GM19372 (cell line): Measurements from ENCODE around the gene LLCFC1.

ENCODE experiments used
- ATAC-seq: cut with Tn5 transposase; IDR thresholded peaks from one replicate; pipeline ENCODE4 v1.9.1; 2021; ENCODE audit warnings: mild to moderate bottlenecking, low read depth, moderate library complexity; ENCODE audit not compliant: unreplicated experiment

The LLCFC1 gene

DNA sequence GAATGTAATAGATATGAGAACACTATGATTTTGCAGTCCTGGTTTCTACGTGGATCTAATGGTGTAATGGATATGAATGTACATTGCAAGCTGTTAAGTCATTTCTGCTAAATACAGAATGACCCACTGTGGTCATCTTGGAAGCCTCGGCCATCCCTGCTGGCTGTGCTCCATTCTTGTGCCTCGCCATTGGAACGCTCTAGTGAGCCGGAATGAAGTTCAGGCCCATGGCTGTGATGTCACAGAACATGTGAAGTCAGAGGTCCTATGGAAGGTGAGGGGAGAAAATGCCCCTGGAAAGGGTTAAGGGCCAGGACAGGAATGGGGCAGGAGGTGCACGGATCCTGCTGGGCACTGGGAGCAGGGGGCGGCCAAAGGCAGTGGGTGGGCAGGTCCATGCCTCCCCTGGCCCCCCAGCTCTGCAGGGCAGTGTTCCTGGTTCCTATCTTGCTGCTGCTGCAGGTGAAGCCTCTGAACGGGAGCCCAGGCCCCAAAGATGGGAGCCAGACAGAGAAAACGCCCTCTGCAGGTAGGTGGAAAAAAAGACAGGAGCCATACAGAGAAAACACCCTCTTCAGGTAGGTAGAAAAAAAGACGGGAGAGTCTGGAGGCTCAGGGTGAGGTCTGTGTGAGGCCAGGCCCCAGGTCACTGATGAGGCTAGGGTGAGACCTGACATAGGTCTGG, at the start of gene LLCFC1:
Gene LLCFC1, plus strand, starts transcription at position 259 of the 685 bp plus-strand sequence. Its CDS starts 138 bp downstream, at position 397.
- no peak for ATAC-seq

DNA sequence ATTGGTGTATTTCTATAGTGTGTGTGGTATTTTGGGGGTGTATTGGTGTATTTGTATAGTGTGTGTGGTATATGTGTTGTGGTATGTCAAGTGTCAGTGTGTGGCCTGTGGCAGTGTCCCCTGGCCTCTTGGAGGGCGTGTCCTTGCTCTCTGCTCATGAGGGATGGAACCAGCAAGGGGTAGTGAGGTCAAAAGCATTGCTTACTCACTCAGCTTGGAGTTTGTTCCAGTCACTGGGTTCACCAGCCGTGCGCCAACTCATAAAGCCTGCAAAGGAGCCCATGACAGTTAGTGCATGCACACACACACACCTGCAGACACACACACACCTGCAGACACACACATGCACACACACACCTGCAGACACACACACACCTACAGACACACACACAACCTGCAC, 49.5 kb upstream of the LLCFC1 start:
- no peak for ATAC-seq

DNA sequence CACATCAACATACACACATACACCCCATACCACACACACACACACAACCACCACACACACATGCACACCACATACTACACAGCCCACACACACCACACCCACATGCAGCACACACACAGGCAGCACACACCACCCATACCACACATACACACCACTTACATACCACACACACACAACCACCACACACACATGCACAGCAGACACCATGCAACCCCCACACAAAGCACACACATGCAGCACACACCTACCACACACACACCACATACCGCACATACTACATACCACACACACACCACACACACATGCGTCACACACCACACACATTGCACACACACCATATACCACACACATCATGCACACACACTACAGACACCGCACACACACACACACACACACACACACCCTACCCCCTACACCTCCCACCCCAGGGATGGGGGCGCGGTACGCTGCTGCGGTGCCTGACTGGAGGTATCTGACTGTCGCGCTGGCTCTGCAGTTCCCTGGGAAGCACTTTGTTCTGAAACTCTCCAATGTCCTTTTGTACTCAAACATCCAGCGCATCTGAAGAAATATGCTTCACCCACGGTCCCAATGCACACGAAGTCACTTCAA, 48.3 kb upstream of the LLCFC1 start:
- no peak for ATAC-seq

DNA sequence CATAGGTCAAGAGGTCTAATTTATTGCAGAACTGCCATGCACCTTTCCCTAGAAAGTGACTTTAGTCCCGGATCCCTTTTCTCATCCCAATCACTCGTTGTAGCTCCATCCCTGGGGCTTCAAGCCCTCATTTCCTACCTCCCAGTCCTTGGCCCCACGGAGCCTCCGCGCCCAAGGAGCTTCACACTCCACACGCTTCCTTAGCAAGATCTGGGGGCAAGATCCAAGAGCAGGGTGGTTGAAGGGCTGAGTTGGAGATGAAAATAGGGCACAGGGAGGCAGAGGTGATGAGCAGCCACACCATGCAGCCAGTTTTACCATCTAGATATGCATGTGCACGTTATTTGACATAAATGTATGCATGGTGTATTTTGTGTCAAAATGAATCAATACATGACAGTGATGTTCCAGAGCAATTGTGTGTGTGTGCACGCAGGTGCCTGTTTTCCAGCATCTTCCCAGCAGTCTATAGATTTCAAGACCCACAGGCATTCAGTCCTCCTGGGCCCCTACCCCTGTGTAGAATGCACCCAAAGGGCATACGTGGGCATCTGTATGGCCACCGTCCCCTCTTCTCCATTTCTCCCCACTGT, 47.7 kb upstream of the LLCFC1 start:
- no peak for ATAC-seq

DNA sequence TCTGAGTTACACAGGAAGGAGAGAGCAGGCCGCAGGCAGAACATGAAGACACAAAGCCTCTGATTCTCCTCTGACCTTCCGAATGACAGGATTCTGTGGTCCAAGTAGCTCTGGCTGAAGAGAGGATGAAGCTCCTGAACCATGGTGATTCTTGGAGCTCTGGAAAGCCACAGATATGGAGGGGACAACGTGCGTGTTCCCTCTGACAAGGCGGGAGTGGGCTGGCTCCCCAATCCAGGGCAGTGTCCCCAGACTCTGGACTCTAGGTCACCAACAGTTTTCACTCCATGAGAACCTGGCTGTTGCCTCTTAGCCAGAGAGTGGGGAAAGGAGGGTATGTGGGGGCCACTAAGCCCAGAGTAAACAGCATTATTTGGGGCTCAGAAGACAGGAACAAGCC, 46.3 kb upstream of the LLCFC1 start:
- ATAC-seq = no peak

DNA sequence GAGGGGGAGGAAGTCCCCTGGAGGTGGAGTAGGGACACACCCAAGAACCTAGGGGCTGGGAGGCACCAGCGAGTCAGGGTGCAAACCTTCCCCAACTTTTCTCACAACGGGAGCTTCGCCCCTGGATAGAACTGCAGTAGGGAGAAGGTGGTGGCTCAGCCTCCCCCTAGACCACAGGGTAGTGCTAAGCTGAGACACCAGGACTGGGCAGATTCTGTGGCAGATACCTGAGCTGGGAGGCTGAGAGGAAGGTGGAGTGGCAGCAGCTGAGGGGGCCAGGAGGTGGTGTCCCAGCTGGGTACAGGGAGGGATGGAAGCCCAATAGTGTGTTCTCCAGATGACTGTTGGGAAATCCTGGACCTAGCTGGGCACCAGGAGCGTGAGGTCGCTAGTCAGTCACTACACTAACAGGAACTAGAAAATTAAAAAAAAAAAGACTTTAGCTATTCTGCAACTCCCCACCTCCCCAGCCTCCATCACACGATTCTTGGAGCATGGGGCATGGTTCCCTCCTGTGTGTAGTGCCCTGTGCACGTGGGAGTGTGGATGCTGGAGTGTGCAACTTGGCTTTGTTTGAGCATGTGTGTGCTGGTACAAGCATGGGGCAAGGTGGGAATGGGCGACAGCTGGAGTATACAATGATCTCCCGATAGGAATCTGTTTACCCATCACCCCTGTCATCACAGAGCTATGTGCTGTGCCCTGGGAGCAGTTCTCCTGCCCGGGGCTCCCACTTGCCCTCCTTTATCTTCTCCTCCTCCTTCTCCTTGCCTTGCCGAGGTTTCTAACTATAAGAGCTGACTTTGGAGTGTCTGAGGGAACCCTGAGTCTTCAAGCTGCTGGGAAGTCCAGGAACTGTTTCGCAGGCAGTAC, 44.9 kb upstream of the LLCFC1 start:
- no peak for ATAC-seq

DNA sequence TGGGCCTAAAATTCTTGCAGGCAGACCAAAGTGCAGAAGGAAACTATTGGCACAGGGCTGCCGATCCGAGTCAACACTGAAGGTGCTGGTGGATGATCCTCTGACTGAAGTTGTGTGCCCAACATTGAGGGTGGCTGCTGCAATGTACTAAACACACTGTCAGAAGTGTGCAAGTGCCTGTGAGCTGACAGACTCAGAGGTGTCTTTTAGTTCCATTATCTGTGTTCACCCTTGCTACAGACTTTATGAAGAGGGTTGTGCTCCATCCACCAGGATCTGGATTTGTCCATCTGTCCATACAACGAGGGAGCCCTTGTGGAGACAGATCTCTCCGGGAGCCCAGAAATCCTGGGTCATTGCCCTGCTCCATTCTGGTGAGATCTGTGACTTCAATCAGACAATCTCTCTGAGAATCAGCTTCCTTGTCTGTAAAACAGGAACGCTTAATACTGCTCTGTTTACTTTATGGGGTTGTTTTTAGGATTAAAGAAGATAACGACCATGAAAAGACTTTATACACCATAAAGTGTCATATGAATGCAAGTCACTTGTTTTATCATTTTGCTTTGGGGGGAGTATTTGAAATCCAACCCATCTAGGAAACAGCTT, 44.2 kb upstream of the LLCFC1 start:
- no peak for ATAC-seq

DNA sequence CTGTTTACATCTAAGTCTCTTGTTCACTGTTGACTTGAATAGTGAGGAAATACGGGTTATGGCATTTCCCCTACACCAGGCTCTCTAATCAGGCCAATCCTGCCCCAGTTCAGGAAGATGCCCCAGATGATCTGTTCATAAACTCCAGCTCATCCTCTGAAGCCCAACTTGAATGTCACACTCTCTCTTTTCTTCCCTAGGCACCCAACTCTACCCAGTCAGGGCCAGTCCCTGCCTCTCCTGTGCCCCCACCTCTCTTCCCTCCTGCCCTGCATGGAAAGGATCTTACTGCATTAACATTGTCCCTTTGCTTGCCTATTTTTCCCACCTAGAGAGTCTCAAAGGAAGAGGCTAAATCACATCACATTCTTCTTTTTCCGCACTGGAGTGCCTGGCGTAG, 43.1 kb upstream of the LLCFC1 start:
- no peak for ATAC-seq

DNA sequence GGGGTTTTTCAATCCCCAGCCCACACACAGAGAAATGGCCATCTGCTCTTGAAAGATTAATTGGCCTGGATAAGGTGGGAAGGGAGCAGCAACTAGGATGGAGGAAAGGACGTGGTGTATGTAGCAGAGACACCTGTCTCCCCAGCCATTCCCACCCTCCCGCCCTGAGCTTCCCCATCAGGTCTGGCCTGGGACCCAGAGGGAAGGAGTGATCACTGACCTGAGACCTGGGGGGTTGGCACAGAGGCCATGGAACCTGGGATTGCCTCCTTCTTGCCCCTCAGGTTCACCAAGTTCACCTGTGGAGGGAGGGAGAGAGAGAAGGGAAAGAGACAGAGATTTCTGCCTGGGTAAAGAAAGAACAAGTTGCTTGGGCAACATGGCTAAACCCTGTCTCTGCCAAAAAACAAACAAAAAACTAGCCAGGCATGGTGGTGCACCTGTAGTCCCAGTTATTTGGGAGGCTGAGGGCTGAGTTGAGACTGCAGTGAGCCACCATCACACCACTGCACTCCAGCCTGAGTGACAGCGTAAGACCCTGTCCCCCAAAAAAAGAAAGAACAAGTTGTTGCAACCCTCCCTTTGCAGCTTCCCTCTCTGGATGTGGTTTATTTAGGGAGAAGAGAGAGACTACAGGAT, 42.4 kb upstream of the LLCFC1 start:
- no peak for ATAC-seq

DNA sequence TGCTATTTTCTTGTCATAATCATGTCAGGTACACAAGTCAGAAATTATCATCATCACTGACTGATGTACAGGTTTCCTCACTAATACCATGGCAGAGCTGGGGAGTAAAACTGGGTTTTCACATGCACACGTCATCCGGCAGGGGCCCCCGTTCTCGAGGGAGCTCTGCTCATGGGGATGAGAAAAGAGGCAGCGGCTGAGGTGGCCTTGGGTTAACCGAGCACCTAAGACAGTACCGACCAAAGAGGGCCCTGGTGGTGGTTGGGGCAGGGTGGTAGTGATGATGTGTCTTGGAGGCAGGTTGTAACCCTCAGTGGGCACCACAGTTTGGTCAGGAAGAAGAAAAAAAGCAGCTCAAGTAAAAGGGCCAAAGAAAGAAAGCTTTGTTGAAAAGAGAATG, 41.6 kb upstream of the LLCFC1 start:
- no peak for ATAC-seq

DNA sequence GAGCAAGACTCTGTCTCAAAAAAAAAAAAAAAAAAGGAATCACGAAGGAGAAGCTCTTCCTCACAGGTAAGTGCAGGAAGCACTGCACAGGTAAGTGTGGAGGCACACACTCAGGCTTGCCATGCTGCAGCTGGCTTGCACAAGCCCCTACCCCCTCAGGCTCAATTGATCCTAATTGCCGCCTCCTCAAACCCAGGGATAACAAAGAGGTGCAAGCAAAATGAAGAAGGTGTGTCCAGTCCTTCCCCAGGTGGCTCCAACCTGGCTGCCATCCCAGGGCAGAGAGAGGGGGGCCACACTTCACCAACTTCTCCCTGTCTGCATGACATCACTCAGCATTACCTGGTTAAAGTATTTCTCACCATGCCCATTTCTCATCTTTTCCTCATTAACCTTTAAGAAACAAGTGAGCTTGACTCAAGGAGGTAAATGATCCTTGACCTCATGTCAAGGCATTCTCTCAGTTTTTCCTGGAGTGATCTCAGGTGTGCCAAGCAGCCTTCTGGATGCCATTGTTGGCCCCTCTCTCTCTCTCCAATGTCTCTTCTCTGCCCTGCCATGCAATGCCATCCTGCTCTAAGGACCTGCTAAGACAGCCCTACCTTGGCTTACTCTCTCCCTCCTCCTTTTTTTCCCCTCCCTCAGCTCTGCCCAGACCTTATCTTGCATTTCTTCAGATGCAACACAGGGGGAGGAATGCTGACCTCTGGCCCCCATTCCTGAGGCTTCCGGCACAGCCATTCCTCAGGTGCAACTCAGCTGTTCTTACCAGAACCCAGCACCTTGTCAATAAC, 40.7 kb upstream of the LLCFC1 start:
- no peak for ATAC-seq

DNA sequence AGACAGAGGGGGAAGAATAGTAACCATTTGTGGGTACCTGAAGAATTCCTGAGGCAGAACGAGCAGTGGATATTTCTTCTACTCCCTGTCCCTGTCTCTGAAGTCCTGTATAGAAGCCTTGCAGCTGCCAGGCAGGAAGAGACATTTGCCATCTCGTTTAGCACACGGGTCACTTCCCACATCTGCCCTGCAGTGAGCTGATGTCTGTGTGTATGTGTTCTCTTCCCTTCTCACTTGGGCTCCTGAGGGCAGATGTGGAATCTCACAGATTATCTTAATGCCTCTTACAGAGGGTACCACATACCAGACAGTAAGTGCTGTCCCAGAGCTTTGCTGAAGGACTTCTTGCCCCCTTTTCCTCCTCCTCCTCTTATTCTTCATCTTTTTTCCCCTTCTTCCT, 39.6 kb upstream of the LLCFC1 start:
- ATAC-seq = no peak

DNA sequence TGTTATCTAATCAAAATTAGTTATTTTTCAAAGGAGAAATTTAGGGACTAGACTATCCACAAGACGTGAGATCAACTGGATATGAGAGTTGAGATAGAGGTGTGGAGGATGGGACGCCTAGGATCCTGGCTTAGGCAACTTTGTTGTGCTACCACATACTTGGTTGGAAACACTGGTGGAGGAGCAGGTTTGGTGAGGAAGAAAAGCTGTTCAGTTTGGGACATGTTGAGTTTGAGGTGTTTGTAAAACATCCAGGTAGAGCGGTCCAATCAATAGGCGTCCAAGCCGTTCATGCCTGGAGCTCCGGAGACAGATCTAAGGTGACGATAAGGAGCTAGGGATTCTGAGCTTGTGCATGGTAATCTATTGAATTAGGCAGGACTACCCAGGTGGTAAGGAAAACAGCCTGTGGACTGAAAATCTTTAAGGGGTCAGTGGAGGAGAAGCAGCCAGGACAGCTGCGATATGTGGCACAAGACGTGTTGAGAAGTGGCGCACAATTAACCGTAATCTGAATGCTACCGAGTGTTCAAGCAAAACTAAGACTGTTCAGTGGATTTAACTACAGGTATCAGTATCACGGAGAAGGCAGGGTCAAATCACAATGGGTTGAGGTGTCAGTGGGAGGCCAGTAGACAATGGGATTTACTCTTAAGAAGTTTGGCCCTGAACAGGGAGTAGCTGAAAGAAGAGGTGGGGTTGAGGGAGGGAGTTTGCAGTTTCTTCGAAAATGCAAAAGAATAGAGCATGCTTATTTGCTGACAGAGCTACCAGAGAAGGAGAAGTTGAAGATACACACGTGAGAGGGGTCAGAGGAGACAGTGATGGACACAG, 37.6 kb upstream of the LLCFC1 start:
- ATAC-seq = no peak

DNA sequence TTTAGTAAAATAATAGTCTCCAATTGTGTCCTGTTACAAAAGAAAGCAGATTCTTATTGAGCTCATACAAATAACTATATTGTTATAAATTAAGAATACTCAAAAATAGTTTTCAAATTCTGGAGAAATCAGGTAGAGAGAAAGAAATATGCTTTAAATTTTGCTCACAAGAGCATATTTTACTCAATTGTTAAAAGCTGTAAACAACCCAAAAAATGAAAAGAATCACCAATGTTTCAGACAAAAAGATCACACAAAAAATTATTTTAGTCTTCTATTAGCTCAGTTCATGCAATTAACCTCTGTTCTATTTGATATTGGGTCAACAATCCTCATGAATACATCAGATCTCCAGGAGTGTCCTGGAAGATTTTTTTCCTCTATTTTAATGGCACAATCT, 35.2 kb upstream of the LLCFC1 start:
- no peak for ATAC-seq

DNA sequence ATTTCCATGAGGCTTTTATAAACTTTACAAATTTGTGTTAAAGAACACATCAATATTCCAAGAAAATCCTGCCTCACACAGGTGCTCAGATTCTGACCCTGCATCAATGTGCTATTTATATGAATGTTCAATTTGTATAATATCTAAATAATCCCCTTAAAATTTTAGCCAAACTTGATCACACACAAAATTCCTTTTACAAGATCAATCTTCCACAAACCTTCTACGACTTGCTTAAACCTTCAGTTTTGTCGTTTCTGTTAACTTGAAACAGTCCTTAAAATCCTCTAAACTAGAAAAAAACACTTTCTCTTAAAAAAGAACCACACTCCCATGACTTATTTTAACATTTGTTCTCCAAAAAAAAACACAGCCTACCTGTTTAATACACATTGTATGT, 33.5 kb upstream of the LLCFC1 start:
- ATAC-seq = no peak

DNA sequence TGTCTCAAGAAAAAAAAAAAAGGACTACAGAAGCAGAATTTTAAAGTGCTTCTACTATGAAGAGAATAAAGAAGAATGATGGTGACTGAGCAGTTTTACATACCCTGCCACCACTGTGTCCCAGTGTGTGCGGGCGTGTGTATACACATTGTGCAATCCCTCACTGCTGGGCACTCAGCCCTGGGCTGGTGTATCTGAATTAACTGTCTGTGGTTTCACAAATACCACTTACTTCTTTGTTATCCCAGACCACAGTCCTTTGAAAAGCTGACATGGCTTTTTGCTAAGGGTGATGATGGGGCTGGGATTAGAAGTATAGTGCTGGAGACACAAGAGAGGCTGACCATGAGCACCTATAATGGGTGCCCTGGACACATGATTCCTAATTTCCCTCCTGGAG, 32.6 kb upstream of the LLCFC1 start:
- ATAC-seq = no peak

DNA sequence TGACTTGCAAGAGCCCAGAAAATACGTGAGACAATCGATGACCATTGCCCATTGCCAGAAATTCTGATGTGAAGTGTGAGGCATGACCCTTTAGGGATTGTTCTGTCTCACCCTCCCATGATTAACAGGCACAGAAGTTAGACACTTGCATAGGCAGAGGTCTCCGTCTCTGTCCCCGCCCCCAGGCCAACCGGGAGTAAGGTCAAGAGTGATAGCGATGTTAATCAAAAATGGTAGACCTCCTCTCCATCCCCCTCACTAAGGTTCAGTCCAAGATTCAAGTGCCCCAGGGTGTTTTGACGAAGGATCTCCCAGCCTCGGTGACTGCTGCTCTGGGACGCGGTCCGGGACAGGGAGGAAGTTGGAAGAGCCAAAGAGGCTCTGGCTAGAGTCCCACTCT, 31.0 kb upstream of the LLCFC1 start:
- ATAC-seq = no peak
